Activated CD4-positive, CD25-positive, alpha-beta regulatory T cell (primary cell): ENCODE data around the gene LUC7L2.
"Not testable (repeated sequence)": the region's sequence is repeated elsewhere in the genome, so short reads cannot be mapped to it uniquely, and the experiment has no call there.

ENCODE experiments used
- DNase-seq, 4 experiments: peaks; one replicate each; lab custom pipeline; 2025; lab: John Stamatoyannopoulos, UW

LUC7L2 gene

DNA sequence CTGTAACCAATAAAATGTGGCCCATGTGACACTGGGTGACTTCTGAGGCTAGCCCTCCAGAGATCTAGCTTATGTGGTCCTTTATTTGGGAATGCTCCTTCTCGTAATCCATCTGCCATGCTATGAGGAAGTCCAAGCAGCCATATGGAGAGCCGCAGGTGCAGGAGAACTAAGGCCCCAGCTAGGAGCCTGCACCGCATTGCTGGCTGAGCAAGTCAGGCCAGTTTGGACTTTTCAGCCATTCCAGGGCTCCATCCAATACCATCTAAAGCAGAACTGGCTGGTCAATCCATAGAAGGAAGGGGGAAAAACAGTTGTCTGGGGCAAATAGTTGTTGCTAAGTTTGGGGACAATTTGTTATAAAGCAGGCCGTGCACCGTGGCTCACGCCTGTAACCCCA, 91.2 kb downstream of the LUC7L2 start:
- no peak for DNase-seq

DNA sequence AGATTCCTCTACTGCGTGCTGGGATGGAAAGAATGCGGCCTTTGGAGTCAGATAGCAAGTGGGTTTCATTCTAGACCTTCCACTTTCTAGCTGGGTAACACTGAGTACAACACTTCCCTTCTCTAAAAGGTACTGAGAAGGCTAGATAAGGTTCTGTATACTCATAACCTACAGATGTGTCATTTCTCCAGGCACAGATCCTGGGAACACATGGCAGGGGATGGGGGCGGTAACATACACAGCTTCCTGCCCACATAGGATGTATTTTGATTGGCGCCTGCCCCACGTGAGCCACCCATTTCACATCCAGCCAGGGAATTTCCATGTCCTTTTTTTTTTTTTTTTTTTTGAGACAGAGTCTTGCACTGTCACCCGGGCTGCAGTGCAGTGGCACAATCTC, 91.9 kb downstream of the LUC7L2 start:
- no peak for DNase-seq

DNA sequence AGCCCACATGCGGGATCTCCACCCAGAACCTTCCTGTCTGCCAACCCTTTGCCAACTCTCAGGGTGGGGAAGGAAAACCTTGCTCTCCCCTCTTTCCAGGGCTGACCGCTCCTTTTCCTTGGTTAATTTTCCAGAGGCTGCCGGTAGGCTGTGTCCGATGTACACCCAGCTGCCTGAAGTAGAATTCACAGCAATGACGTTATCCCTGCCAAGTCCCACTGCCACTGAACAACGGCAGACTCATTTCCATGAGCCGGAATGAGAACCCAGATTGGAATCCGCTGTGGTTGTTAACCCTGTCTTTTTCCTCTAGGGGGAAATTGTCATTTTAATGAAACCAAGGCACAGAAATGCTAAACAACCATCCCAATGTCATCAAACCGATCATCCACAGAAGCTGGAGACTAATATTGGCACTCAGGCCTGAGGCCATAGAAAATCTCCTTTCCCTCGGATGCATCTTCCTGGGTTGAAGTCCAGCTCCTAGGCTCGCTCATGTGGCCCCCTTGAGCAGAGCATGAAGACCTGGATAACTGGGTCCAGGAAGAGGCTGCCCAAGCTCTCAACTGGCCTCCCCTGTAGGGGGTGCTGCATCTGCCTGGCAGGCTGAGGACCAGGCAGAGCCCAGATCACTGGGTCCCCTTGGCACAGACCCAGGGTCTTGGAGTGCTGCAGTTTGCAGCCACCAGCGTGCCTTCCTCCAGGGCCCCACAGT, 93.4 kb downstream of the LUC7L2 start:
- no peak for DNase-seq

DNA sequence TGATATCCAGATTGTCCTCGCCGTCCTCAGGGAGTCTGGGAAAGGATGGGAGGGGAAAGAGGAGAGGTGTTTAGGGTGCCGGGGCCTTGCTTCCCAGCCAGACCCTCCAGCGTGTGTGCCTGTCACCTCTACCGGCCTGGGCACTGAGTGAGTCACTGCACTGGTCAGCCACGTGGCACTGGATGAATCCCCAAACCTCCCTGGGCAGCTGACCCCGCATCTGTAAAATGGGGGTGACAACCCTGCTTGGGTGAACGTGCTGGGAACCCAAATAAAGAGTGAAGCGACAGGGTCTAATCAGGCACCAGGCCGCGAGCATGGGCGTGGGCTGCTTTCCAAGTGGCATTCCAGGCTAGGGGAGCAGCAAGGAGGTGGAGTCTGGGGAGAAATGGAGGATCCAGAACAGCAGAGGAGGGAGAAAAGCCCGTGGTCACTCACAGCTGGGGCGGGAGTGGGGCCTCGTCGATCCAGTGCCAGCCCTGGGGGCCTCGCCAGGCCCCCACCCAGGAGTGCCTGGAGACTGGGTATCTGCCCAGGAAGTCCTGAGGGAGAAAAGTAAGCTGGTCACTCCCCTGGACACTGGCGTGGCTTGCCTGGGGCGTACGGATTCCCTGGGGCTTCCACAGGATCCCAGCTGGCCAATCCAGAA, 94.1 kb downstream of the LUC7L2 start:
- DNase-seq = no peak

DNA sequence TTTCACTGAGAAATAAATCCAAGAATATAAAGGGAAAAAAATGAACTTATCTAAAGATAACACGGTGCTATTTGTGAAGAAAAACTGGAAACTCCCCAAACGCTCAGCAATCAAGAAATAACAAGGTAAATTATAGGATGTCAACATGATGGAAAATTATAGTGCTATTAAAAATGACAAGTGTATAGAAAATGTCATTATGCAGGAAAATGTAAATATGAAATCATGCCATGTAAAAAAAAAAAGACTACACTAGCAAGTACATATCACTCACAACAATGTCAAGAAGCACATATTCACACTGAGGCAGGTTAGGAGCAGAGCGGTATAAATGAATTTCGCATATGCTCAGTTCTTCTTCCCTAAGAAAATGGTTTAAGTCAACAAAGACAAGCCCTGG, 96.1 kb downstream of the LUC7L2 start:
- DNase-seq = no peak

DNA sequence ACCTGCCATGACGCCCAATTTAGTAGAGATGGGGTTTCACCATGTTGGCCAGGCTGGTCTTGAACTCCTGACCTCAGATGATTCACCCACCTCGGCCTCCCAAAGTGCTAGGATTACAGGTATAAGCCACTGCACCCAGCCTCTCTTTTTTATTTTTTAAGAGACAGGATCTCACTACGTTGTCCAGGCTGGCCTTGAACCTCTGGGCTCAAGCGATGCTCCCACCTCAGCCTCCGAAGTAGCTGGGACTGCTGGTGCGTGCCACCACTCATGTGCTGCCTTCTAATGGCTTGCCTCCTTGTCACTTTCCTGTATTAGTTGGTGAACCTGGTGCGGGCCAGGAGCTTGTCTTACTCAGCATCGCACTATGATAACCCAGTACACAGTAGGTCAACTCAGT, 96.8 kb downstream of the LUC7L2 start:
- DNase-seq = no peak

DNA sequence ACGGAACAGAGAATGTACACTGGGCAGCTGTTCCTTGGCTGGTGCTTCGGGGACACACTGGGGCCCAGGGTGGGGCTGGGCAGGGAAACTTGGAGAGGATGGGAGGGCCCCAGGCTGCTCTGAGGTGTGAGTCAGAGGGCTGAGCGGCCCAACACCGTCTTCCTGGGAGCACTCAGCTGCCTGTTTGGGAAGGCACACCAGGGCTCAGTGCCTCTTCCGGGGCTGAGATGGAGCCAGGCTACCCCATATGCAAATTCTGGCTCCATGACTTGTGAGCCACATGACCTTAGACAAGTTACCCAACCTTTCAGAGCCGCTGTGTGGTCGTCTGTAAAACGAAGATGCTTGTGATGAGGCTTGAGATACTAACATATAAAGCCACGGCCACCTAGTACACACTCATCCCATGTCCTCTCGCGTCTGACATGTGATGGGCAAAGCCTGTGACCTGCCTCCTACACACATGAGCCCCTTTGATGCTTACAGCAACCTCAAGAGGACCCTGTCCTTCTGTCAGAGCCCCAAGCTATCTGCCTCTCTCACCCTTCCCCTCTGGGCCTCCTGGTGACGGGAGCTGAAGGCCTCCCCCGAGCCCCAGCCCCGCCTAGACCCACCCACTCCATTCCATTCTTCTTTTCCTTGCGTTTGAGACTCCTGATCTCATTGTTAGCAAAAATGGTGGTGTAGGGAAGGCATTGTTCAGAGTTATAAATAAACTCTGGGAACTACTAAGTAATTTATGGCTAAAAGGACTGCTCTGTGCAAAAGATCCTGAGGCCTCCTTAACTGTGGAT, 97.7 kb downstream of the LUC7L2 start:
- DNase-seq = no peak

DNA sequence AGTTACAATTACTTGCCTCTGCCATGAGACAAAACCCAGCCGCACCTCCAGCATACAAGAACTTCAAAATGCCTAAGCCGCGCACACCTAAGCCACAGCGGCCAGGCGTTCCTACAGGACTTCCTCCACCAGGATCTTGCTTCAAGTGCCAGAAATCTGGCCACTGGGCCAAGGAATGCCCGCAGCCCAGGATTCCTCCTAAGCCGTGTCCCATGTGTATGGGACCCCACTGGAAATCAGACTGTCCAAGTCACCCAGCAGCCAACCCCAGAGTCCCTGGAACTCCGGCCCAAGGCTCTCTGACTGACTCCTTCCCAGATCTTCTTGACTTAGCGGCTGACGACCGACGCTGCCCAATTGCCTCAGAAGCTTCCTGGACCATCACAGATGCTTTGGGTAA, 103.7 kb downstream of the LUC7L2 start:
- DNase-seq = not testable (repeated sequence)

DNA sequence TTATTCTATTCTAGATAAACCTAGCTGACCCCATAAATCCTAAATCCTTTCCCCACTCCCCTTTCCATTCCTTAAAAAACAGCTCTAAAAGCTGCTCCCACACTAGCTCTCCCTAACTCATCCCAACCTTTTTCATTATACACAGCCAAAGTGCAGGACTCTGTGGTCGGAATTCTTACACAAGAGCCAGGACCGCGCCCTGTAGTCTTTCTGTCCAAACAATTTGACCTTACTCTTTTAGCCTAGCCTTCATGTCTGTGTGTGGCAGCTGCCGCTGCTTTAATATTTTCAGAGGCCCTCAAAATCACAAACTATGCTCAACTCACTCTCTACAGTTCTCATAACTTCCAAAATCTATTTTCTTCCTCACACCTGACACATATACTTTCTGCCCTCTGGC, 104.8 kb downstream of the LUC7L2 start:
- DNase-seq = not testable (repeated sequence)

DNA sequence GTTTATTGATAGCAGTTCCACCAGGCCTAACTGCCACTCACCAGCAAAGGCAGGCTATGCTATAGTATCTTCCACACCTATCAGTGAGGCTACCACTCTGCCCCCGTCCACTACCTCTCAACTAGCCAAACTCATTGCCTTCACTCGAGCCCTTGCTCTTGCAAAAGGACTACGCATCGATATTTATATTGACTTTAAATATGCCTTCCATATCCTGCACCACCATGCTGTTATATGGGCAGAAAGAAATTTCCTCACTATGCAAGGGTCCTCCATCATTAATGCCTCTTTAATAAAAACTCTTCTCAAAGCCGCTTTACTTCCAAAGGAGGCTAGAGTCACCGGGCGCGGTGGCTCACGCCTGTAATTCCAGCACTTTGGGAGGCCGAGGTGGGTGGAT, 105.4 kb downstream of the LUC7L2 start:
- DNase-seq = not testable (repeated sequence)

DNA sequence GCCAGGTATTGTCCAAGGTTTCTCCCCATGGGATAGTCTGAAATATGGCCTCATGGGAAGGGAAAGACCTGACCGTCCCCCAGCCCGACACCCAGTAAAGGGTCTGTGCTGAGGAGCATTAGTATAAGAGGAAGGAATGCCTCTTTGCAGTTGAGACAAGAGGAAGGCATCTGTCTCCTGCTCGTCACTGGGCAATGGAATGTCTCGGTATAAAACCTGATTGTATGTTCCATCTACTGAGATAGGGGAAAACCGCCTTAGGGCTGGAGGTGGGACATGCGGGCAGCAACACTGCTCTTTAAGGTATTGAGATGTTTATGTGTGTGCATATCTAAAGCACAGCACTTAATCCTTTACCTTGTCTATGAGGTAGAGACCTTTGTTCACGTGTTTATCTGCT, 108.0 kb downstream of the LUC7L2 start:
- not testable (repeated sequence) for DNase-seq

DNA sequence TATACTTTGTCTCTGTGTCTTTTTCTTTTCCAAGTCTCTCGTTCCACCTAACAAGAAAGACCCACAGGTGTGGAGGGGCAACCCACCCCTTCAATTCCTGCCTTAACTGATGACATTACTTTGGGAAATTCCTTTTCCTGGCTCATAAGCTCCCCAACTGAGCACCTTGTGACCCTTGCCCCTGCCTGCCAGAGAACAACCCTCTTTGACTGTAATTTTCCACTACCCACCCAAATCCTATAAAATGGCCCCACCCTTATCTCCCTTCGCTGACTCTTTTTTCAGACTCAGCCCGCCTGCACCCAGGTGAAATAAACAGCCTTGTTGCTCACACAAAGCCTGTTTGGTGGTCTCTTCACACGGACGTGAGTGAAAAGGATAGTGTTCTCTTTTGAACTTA, 108.6 kb downstream of the LUC7L2 start:
- not testable (repeated sequence) for DNase-seq

DNA sequence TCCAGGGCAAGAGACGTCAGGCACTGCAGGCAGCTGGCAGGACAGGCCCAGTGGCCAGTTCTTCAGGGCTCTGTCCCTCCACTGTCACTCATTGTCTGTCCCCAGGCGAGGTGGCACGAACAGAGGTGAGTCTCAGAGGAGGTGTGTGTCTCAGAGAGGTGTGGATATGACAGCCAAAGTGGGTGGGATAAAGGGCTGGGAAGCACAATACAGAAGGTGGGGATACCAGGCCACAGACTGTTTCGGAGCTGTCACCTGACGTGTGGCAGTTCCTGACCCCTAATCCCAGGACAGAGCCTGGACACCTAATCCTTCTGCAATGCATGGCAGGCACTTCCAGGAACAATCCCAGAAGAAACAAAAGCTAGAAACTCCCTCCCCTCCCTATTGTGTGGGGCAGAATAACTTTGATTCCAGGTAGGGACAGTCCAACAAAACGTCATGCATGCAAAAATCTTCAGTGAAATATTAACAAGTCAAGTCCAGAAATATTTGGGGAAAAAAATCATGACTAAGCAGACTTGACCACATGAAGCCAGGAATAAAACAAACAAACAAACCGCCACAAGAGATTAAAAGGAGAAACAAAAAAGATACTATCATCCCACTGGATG, 112.2 kb downstream of the LUC7L2 start:
- DNase-seq = no peak
